Right ventricle myocardium inferior (tissue), 1 donor: ENCODE data around the gene FXYD1. TPM values are rescaled to one million over a fixed set of nuclear protein-coding genes. Genes with fewer than 3 reads are reported as not detected.

Experiments
- ATAC-seq: fragments of 200-7000 bp; cut with Tn5 transposase; one replicate; pipeline ENCODE4 v1.9.1; 2020; ENCODE audit warnings: mild to moderate bottlenecking, moderate library complexity
- DNase-seq: peaks from one replicate; pipeline ENCODE4 v3.0.0; 2021; ENCODE audit errors: missing footprints
- intact Hi-C: fragments of 100-400 bp; cut with DNase I; formaldehyde crosslinking; loops from one replicate; pipeline ENCODE4 v1.11.0; 2022
- total RNA-seq: library from RNA; stranded (reverse); fragmentation: NEBNext Ultra II Directional; extraction: Animal tissue kit (Norgen Biotek cat#: 25700); gene quantifications from one replicate; pipeline ENCODE4 v1.2.1, GENCODE V29; 2021
- donor health status: DM: no; HTN: yes; CAD: no; lungs with severe emphysema.

Gene FXYD1
- total RNA-seq, 1 donor from 2014 or later, result 556 TPM

DNA sequence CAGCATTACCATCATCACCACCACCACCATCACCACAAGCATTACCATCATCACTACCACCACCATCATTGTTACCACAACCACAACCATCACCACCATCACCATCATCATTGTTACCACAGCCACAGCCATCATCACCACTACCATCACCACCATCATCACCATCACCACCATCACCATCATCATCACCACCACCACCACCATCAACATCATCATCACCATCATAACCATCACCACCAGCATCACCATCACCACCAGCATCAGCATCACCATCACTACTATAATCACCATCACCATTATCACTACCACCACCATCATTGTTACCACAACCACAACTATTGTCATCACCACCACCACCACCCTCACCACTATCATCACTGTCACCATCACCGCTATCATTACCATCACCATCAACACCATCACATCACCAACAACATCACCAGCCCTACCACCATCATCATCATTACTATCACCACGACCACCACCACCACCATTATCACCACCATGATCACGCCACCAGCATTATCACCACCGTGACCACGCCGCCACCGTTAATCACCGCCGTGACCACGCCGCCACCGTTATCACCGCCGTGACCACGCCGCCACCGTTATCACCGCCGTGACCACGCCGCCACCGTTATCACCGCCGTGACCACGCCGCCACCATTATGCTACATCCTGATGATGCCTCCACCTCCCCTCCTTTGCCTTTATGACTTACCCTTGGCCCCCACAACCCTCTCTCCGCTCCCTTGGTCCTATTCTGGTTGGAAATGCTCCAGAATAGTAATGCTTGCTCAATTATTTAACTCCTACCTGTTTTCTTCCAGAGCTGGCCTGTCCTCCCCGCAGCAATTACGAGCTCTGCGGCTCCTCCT, 33.0 kb upstream of the FXYD1 start:
- intact Hi-C loops, result no loop called here
- ATAC-seq (no peak), DNase-seq (no peak)

DNA sequence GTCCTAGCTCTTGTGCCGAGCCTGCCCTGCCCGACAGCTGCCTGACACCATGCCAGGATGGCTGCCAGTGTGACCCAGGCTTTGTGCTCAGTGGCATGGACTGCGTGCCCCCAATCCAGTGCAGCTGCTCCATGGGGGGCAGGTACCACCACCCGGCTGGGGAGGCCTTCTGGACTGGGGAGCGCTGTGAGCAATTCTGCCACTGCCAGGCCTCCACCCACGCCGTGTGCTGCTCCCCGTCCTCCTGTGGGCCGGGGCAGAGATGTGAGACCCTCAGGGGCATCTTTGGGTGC, 32.4 kb upstream of the FXYD1 start:
- ATAC-seq (no peak), DNase-seq (no peak)
- intact Hi-C loops, result no loop called here

DNA sequence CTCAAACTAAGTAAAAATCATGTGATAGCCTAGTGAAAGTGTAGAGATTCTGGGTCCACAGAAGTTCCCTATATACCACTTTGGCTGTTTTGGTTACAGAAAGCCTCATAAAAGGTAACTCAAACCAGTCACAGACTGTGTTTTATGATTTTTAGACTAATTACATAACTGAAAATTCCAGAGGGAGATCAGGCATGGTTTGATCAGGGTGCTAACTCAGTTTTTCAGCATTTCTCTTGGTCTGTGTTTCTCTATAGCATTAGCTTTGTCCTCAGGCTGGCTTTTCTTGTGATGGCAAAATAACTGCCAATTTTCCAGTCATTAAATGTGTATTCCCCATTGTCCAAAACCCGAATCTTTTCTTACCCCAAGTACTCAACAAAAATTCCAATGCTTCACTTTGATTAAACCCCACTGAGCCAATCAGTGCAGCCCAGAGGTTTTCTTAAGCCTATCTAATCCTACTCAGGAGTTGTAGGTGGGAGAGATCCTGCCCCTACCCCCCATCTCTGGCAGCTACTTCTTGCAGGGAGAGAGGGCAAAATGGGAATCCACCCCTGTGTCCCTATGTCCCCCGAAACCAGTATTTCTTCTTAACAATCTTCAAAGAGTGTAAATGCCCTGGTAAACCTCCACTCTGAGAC, 31.6 kb upstream of the FXYD1 start:
- no peak for ATAC-seq
- intact Hi-C loops, result no loop called here
- no peak for DNase-seq

DNA sequence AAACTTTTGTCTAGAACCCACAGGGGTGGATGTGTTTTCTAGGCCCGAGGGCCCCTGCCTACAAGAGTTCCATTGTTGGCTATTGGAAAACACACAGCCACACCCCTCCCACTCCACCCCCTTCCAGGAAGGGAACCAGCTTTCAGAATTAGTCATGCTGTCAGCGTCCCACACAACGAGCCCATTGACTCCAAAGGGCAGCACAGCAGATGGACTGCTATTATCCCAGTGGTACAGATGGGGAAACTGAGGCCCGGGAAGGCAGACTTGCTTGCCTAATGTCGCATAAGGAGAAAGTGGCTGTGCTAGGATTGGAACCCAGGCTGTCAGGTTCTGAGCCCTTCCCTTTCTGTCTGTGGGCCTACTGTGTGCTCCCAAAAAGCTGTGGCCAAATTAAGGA, 31.1 kb upstream of the FXYD1 start:
- intact Hi-C loops, result no loop called here
- ATAC-seq (peak; percentile 47), DNase-seq (no peak)

DNA sequence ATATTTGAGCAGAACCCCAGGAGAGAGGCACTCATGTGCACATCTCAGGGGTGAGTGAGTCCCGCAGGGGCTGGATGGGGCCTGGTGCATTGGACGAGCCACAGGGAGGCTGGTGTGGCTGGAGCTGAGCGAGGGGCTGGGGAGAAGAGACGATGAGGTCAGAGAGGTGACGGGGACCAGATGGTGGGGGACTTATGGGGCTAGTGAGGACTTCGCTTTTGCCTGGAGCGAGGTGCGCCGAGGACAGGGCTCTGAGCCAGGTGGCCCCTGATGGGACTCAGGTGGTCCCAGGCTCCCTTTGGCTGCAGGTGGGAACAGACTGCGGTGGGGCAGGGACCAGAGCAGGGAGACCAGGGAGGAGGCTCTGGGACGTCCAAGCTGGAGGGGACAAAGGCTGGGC, 29.9 kb upstream of the FXYD1 start:
- no peak for DNase-seq
- no peak for ATAC-seq
- intact Hi-C loops, result no loop called here

DNA sequence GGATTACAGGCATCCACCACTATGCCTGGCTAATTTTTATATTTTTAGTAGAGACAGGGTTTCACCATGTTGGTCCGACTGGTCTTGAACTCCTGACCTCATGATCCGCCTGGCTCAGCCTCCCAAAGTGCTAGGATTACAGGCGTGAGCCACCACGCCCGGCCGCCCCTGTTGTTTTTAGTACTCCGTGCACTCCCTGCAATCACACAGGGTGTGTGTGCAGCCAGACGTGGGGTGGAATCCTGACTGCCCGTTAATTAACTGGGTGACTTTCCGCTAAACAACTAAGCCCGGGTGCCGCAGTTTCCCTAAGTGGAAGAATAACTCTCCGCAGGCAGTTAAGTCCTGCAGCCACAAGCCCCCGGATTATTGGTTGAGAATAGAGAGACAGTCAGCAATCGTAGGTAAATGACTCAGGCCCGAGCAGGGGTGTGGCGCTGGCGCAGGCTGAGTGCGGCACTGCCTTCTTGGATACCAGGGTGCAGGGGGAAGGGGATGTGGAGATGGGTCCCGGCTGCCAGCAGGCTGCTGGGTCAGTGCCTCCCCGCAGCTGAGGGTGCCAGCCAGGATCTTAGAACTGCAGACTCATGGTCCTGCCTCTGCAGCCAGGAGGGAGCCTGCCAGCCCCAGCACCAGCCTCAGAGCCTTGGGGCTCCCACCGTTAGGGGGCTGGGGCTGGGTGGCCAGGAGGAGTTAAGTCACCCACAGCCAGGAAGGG, 29.1 kb upstream of the FXYD1 start:
- ATAC-seq (no peak), DNase-seq (no peak)
- intact Hi-C loops, result no loop called here

DNA sequence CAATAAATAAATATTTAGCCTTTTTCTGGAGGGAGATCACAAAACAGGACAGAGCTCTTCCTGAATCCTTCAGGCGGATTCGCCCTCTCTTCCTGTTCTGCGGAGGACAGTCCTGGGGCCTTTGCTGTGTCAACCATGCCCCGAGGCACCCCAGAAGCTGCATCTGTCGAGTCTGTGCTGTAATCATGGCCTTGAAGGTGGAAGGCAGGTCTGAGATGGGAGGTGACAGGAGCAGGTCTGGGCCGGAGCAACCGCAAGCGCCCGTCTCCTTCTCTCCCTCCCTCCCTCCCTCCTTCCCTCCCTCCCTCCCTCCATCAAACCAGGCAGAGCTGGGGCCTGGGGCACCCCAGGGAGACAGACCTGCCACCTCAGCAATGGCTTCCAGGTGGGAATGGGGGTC, 27.6 kb upstream of the FXYD1 start:
- DNase-seq, result no peak
- ATAC-seq, result no peak
- intact Hi-C loops, result no loop called here

DNA sequence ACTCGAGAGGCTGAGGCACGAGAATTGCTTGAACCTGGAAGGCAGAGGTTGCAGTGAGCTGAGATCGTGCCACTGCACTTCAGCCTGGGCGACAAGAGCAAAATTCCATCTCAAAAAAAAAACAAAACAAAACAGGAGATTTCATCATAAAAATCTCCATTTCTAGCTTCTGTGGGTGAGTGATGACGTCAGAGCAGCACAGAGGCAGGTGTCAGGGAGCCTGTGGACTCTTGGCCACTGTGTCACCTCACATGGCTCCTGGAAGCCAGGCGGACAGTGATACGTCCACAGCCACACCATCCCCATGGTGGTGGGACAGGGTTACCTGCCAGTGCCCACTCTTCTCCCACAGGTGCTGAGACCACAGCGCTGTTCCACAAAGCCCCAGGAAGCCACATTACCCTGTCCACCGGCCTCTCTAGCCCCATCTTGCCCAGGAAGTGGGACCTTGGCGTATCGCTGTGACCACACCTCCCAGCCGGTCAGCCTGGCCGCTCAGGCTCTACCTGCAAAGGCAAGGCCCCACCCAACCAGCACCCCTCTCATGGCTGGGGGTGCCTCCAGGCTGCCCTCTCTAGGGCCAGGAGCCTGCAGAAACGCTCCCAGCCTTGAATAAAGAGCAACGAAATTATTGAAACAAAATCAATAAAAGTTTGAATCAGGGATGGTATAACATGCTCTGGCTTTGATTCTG, 25.5 kb upstream of the FXYD1 start:
- DNase-seq (no peak), ATAC-seq (no peak)

DNA sequence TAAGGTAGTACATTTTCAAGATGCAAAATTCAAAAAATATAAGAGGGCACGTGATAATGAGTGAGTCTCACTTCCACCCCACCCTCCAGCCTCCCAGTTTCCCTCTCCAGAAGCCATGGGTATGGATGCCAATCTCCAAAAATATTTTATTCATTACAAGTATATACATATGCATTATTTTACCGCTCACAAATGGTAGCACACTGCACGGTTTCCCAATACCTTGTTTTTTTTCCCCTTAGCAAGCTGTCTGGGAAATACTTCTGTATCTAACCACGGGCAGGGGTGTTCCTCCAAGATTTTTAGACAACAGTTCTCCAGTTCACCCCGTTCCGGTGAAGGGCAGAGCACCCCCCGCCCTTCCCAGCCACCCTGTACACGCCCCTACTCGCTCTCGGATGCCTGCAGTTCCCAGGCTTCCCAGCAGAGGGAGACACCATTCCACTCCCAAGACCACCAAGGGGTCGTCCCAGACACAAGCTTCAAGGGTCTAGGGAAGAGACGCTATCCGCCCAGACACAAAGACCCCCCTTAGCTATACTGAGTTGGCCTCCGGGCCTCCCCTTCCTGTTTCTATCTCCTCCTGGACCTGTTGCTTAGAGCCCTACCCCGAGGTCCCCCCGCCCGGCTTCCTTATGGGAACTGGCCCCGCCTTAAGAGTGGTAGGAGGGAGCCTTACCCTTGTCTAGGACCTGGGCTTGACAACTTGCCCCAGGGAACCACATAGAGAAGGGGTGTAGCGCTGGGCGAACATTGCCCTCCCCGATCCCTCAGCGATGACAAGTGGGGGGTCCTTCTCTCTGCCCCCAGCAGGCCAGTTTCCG, 24.1 kb upstream of the FXYD1 start:
- DNase-seq, result no peak
- peak; percentile 86 for ATAC-seq
- intact Hi-C loops, result loop anchor here (1.0 kb wide), 1 partner anchor 21 kb away; the partner anchor contains the start of gene LGI4

More for the DNA sequence above, 25.5 kb upstream of the FXYD1 start:
- intact Hi-C loops, result no loop called here

DNA sequence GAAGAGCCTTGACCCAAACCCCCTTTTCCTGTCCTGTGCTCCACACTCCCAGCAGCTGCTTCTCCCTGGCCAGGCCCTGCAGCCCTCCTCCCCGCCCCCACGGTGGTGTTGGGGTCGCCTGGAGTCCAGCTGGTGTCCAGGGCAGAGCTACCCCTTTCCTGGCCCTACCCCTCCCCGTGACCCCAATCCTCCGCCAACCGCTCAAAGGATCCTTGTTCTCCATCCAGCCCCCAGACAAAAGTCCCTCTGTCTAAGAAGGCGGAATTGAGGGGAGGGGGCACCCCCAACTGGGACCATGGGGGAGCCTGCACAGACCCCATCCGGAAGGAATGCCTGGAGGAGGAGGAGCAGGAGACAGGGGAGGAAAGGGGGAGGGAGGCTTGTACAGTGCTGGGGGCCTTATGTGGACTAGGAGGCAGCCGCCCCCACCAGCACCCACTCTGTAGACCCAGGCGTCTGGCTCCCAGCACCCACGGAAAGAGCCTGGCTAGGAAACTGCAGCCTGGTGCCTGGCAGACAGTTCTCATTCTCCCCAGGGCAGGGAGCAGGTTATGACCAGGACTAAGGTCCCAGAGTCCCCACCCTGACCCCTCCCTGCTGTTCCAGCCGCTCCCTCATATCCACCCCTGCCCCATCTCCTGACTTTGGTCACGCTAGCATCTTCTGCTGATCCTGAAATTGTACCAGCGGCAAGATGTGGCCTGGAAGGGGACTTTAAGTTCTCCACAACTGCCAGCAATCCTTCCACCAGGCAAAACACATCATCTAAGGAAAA, 23.3 kb upstream of the FXYD1 start, which contains the start of gene FXYD3:
FXYD3 (plus strand) TSS at position 647 of the 775 bp plus-strand sequence. CDS start 3,554 bp downstream, outside the sequence.
- DNase-seq (no peak), ATAC-seq (peak; percentile 18)
- intact Hi-C loops, result no loop called here

DNA sequence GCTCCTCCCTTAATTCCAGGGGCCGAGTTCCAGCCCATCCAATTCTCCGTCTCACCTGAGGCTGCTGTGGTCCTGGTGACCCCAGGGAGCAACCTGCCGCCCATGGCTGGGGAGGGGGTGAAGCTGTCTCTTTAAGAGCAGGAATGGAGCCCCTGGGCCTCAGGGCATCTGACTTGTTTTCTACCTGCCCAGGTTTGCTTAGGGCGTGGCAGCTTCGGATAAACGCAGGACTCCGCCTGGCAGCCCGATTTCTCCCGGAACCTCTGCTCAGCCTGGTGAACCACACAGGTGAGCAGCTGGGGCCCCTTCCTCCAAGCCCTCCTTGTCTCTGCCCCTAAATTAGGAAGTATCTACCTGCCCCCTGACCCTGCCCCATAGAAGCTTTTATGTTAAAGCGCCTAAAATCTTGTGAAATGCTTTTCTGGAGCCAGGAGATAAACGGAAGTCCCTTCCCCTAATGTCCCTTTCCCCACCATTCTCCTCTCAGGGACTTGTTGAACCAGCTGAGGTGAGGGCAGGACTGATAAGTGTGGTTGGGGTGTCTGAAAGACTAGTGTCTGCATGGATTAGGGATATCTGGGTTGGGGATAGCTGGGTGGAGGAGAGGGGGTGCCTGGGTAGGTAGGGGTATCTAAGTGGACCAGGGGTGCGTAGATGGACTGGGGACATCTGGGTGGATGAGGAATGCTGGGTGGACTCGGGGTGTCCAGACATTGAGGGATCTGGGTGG, 22.4 kb upstream of the FXYD1 start:
- DNase-seq (no peak), ATAC-seq (no peak)
- intact Hi-C loops, result no loop called here

DNA sequence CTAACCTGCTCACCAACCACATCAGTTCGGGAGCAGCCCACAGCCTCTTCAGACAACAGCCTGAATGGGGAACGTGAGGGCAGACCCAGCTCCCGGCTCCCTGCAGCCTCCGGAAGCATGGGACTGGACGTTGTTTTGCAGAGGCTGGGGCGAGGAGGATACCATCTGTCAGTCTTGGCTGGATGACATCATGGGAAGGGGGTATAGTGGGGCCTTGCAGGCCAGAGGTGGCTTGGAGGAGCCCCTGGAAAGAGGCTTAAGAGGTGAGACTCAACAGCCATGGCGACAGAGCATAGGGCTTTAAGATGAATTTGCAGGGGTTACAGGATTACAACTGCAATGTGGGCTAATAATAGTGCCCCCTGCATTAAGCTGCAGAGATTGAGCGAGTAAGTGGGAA, 21.5 kb upstream of the FXYD1 start:
- intact Hi-C loops, result no loop called here

DNA sequence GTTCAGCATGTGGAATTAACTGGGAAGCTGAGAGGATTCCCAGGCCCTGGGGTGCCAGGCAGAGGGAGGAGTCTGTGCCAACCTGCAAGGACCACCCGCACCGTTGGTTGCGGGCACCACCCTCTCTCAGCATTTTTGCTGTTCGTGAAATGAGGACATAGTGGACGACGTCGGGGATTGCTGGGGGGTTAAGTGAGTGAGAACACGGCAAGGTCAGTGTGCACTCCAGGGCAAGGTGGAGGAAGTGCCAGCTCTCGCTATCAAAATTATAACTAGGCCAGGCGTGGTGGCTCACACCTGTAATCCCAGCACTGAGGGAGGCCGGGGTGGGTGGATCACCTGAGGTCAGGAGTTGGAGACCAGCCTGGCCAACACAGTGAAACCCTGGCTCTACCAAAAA, 20.8 kb upstream of the FXYD1 start:
- no peak for ATAC-seq
- intact Hi-C loops, result no loop called here
- DNase-seq, result no peak

More for the DNA sequence above, 21.5 kb upstream of the FXYD1 start:
- no peak for ATAC-seq
- DNase-seq, result no peak

DNA sequence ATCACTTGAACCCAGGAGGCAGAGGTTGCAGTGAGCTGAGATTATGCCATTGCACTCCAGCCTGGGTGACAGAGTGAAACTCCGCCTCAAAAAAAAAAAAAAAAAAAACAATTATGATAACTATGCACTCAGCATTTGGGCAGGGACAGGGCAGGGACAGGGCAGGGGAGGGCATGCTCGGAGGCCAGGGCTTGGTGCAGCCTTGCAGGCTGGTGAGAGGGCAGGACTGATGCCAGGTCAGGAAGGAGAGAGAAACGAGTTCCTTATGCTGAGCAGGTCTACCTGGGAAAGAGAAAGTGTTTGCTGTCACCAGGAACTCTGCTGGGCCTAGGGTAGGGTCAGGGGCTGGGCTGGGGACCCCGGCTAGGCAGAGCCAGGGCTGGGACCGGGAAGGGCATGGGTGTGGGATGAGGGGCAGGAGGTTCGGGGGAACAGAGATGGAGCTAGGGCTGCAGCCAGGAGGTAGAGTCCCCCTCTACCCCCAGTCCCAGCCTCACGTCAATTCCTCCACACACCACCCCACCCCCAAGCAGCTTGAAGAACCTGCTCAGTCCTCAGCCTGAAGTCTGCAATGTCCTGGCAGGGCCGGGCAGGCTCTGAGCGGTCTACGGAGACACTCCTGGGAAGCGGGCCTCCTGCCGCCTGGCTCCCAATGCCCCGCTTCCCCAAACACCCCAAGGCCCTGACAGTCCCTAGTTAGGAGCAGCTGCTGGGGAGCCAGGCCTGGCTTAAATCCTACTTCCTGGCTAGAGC, 20.2 kb upstream of the FXYD1 start:
- intact Hi-C loops, result no loop called here
- DNase-seq (no peak), ATAC-seq (peak; percentile 40)

DNA sequence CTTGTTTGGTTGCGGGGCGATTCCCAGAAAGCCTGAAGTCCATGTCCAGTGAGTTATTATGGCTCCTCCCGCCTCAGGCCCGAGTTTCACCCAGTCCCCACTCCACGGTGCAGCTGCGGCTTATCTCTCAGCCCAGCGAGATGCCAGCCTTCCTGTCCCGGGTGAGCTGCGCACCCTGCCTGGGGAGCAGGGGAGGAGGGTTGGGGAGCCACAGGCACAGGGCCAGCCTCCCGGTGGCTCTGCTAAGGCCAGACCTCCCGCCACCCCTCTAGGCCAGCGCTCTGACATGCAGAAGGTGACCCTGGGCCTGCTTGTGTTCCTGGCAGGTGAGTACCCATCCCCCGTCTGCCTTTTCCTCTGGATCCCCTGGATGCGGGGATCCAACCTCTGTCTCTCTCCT, 19.5 kb upstream of the FXYD1 start:
- intact Hi-C loops, result no loop called here
- DNase-seq, result no peak
- no peak for ATAC-seq

DNA sequence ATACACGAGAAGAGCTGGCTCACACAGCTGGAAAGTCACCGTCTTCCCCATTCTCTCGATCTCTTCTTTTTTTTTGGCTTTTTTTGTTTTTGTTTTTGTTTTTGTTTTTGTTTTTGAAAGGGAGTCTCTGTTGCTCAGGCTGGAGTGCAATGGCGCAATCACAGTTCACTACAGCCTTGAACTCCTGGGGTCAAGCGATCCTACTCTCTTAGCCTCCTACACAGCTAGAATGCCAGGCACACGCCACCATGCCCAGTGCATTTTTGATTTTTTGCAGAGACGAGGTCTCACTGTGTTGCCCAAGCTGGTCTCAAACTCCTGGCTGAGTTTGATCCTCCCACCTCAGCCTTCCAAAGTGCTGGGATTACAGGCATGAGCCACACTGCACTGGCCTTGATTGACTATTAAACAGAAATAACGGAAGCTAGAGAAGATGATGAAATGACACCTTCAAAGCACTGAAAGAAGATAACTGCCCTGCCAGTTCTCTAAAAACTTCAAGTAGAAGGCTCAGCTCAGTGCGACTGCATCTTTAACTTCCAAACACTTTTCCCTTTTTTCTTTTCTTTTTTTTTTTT, 19.0 kb upstream of the FXYD1 start:
- no peak for ATAC-seq
- DNase-seq, result no peak
- intact Hi-C loops, result no loop called here
